ENCODE data around the gene HCAR1.

The HCAR1 gene

GRCh38 chr12:122749569-122750332, 19.1 kb upstream of the HCAR1 start:
- no peak for TF ChIP-seq CTCF (conservative IDR thresholded peaks at IDR 0.05; ENCODE audit: low read depth)
- peak; percentile 27 for DNase-seq (ENCODE audit: low spot score)
- CTCF ChIA-PET: interaction anchor here (1.3 kb wide), 1 partner anchor 112 kb away, joined by 3 read pairs; no protein-coding TSS in a partner anchor
- POLR2A ChIA-PET (ENCODE audit: low non-redundant PET): no interaction called here
- H3K27ac ChIP-seq: no peak overlapping the region

- CTCF ChIA-PET: no interaction called here
- H3K27ac ChIP-seq: no peak overlapping the region
- TF ChIP-seq CTCF (conservative IDR thresholded peaks at IDR 0.05; ENCODE audit: low read depth): no peak
- POLR2A ChIA-PET (ENCODE audit: low non-redundant PET): no interaction called here
- DNase-seq (ENCODE audit: low spot score): no peak
Observed at GRCh38 chr12:122747224-122748135, 16.8 kb upstream of the HCAR1 start.

GRCh38 chr12:122743895-122744525, 13.4 kb upstream of the HCAR1 start:
- H3K27ac ChIP-seq: no peak overlapping the region
- DNase-seq (ENCODE audit: low spot score): no peak
- no peak for TF ChIP-seq CTCF (conservative IDR thresholded peaks at IDR 0.05; ENCODE audit: low read depth)
- CTCF ChIA-PET: no interaction called here
- POLR2A ChIA-PET (ENCODE audit: low non-redundant PET): no interaction called here

- POLR2A ChIA-PET (ENCODE audit: low non-redundant PET): no interaction called here
- H3K27ac ChIP-seq: no peak overlapping the region
- CTCF ChIA-PET: no interaction called here
- TF ChIP-seq CTCF (conservative IDR thresholded peaks at IDR 0.05; ENCODE audit: low read depth): no peak
- DNase-seq (ENCODE audit: low spot score): no peak
Observed at GRCh38 chr12:122740351-122740750, 9.7 kb upstream of the HCAR1 start.

GRCh38 chr12:122738571-122738970, 7.9 kb upstream of the HCAR1 start:
- CTCF ChIA-PET: interaction anchor here (1.0 kb wide), 1 partner anchor 15 kb away, joined by 3 read pairs; no protein-coding TSS in a partner anchor
- POLR2A ChIA-PET (ENCODE audit: low non-redundant PET): no interaction called here
- no peak for TF ChIP-seq CTCF (conservative IDR thresholded peaks at IDR 0.05; ENCODE audit: low read depth)
- no peak for DNase-seq (ENCODE audit: low spot score)
- no peak overlapping the region for H3K27ac ChIP-seq

- ChIA-PET POLR2A (ENCODE audit: low non-redundant PET) (no interaction called here), CTCF (no interaction called here)
- H3K27ac ChIP-seq: no peak overlapping the region
- no peak for DNase-seq (ENCODE audit: low spot score)
- TF ChIP-seq CTCF (conservative IDR thresholded peaks at IDR 0.05; ENCODE audit: low read depth): no peak
Observed at GRCh38 chr12:122732611-122733010, 2.0 kb upstream of the HCAR1 start.

Data from RWPE1 (cell line).